ENCODE results near the gene TNRC18. TPM values are rescaled to one million over a fixed set of nuclear protein-coding genes. Genes with fewer than 3 reads are reported as not detected.
"Not testable (repeated sequence)": the region's sequence is repeated elsewhere in the genome, so short reads cannot be mapped to it uniquely, and the experiment has no call there.

The TNRC18 gene
- total RNA-seq, 3 donors from 2014 or later (not counting 1 experiment from before 2014, with no cell fraction given) = 111 to 127 (median 124) TPM

DNA sequence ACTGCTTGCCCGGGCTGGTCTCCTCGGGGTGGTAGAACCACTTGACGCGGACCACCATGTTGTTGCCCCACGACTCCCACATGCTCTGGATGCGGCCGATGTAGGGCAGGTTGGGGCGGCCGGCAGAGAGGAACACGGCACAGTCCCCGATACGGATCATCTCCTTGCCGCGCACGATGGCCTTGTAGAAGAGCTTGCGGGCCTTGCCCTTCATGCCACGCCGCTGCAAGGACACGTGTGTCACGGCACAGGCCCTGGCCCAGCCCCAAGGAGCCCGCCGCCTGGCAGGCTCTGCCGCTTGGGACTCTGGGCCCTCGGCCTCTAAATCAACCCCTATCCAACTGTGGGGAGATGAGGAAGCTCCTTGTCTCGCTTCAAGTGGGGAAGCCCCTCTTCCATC, 114.5 kb downstream of the TNRC18 start:
- TF ChIP-seq, protein P1, sequence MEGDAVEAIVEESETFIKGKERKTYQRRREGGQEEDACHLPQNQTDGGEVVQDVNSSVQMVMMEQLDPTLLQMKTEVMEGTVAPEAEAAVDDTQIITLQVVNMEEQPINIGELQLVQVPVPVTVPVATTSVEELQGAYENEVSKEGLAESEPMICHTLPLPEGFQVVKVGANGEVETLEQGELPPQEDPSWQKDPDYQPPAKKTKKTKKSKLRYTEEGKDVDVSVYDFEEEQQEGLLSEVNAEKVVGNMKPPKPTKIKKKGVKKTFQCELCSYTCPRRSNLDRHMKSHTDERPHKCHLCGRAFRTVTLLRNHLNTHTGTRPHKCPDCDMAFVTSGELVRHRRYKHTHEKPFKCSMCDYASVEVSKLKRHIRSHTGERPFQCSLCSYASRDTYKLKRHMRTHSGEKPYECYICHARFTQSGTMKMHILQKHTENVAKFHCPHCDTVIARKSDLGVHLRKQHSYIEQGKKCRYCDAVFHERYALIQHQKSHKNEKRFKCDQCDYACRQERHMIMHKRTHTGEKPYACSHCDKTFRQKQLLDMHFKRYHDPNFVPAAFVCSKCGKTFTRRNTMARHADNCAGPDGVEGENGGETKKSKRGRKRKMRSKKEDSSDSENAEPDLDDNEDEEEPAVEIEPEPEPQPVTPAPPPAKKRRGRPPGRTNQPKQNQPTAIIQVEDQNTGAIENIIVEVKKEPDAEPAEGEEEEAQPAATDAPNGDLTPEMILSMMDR (IDR thresholded peaks at IDR 0.05) = no peak
- intact Hi-C loops (cut with micrococcal nuclease) = no loop called here
- Histone ChIP-seq H3K27ac (ENCODE audit: low read length) (no peak overlapping the region), H3K4me3 (ENCODE audit: low read length) (no peak overlapping the region), H3K9me3 (ENCODE audit: control insufficient read depth, insufficient read depth, low read length) (no peaks in the 10 kb centered on the region), H3K27me3 (ENCODE audit: control insufficient read depth, insufficient read depth, low read length) (no peaks in the 10 kb centered on the region), H3K4me1 (ENCODE audit: control insufficient read depth, insufficient read depth, low read length) (no peaks in the 10 kb centered on the region), H3K36me3 (ENCODE audit: control insufficient read depth, insufficient read depth, low read length) (peaks cover 22% of the 10 kb centered on the region)
- Mint-ChIP-seq H3K4me1 (peaks cover 0 to 6% of the 10 kb centered on the region in 2 donors), H3K36me3 (no peaks in the 10 kb centered on the region), H3K27me3 (ENCODE audit: low read depth in 2 of 2) (no peaks in the 10 kb centered on the region), H3K4me3 (no peak overlapping the region), H3K9me3 (no peaks in the 10 kb centered on the region), H3K27ac (no peak overlapping the region)
- no peak for DNase-seq
- no peak for ATAC-seq
- WGBS (ENCODE audit: insufficient coverage) = 99% methylated on average over 25 of the region's 25 CpGs

DNA sequence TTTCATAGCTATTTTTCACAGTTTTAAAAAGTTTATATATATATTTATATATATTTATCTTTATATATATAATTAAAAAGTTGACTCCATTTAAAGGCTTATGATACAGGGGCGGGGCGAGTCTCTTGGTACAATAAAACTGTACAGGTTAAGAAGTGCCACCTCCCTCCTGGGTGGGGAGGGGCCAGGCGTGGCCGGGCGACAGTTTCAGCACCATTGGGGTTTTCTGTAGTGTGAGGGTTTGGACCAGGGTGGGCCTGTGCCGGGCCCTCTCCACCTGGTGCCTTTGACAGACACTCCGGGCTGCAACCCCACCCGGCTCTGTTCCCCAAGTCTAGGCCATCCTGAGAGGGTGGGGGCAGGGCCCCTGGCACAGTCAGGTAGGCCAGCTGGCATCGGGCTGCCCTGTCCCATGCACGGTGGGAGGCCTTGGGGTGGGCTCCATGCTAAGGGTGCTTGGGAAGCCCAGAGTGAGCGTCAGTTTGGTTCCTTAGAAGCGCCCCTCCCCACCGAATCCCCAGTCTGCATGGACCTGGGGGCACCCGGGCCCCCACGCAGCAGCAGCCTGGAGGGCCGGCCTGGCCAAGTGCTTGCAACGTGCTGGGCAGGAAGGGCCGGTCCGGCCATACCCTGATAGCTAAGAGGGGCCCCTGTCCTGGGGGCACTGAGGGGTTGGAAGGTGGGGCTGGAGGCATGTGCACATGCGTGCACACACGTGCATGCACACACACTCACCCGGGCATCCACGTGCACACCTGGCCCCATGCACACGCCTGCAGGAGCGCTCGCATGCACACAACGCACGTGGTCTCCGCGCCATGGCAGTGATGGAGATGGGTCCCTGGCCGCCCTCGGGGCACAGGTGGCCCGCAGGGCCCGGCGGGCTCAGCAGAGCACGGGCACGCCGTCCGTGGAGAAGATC, 116.2 kb downstream of the TNRC18 start:
- H3K27me3 Mint-ChIP-seq (ENCODE audit: low read depth in 2 of 2); H3K4me3 ChIP-seq (ENCODE audit: low read length); H3K9me3 Mint-ChIP-seq; H3K4me1 ChIP-seq (ENCODE audit: control insufficient read depth, insufficient read depth, low read length); H3K9me3 ChIP-seq (ENCODE audit: control insufficient read depth, insufficient read depth, low read length); H3K4me1 Mint-ChIP-seq; H3K27ac Mint-ChIP-seq; H3K27ac ChIP-seq (ENCODE audit: low read length); H3K27me3 ChIP-seq (ENCODE audit: control insufficient read depth, insufficient read depth, low read length); intact Hi-C loops (cut with micrococcal nuclease); DNase-seq; H3K36me3 Mint-ChIP-seq; ATAC-seq; H3K4me3 Mint-ChIP-seq: not testable (repeated sequence)
- 96% methylated on average over 38 of the region's 39 CpGs for WGBS (ENCODE audit: insufficient coverage)
- H3K36me3 ChIP-seq (ENCODE audit: control insufficient read depth, insufficient read depth, low read length) = peaks cover 22% of the 10 kb centered on the region

DNA sequence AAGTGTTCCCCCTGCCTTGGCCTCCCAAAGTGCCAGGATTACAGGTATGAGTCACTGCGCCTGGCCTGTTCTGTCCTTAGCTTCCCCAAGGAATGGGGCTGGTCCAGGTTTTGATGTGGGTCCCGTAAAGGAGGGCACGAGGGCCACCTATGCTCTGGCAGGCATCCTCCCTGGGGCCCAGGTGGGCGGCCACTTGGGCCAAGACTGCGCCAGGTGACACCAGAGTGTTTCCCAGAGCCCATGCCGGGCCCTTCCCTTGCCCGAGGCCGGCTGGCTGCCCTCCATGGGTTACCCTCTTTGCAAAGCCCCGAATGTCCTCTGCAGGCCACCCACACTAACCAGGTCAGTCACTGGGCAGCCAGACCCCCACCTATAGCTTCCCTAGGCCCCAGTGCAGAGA, 118.6 kb downstream of the TNRC18 start:
- H3K4me3 Mint-ChIP-seq; H3K9me3 Mint-ChIP-seq; H3K4me3 ChIP-seq (ENCODE audit: low read length); H3K27me3 Mint-ChIP-seq (ENCODE audit: low read depth in 2 of 2); H3K36me3 Mint-ChIP-seq; intact Hi-C loops (cut with micrococcal nuclease); H3K4me1 ChIP-seq (ENCODE audit: control insufficient read depth, insufficient read depth, low read length); H3K9me3 ChIP-seq (ENCODE audit: control insufficient read depth, insufficient read depth, low read length); DNase-seq; ATAC-seq; H3K27me3 ChIP-seq (ENCODE audit: control insufficient read depth, insufficient read depth, low read length); H3K27ac ChIP-seq (ENCODE audit: low read length); H3K27ac Mint-ChIP-seq; H3K4me1 Mint-ChIP-seq: not testable (repeated sequence)
- peaks cover 12% of the 10 kb centered on the region for H3K36me3 ChIP-seq (ENCODE audit: control insufficient read depth, insufficient read depth, low read length)
- 90% methylated on average over 9 of the region's 9 CpGs for WGBS (ENCODE audit: insufficient coverage)

DNA sequence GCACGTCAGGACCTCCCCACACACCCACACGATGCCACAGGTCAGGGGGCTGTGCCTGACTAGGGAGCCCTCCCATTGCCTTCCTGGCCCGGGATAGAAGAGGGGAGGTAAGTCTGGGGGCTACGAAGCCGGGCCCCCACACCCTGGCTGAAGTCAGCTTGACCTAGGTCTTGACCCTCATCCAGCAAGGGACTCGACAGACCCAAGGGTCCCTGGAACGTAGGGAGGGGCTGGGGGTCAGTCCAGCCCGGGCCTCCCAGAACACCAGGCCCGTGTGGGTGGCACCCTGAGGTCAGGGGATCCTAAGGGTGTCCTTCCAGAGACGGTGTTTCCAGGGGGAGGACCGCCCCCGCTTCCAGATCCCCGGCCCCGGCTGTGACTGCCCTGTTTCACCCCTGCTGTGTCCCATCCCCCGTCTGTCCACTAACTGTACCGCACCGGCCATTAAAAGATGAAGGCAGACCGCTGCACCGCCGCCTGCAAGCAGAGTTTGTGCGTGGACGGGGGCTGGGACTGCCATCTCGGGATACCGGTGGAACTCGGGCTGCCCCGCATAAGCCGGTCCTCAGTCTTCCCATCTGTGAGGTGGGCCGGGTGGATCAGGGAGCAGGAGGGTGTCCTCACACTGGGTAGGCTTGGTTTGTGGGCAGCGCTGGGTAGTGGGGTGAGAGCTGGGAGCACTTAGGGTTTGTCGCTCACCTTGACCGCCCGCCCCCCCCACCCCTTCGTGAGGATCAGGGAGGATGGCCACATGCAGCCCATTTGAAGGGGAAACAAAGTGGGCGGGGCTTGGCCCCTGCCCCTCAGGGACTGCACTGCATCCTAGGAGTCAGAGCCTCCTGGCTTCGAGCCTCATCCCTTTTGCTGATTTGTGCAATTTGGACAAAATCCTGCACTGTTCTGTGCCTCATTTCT, 119.8 kb downstream of the TNRC18 start:
- Histone ChIP-seq H3K27me3 (ENCODE audit: control insufficient read depth, insufficient read depth, low read length) (no peaks in the 10 kb centered on the region), H3K4me1 (ENCODE audit: control insufficient read depth, insufficient read depth, low read length) (no peaks in the 10 kb centered on the region), H3K36me3 (ENCODE audit: control insufficient read depth, insufficient read depth, low read length) (peaks cover 9% of the 10 kb centered on the region), H3K9me3 (ENCODE audit: control insufficient read depth, insufficient read depth, low read length) (no peaks in the 10 kb centered on the region), H3K27ac (ENCODE audit: low read length) (no peak overlapping the region), H3K4me3 (ENCODE audit: low read length) (no peak overlapping the region)
- no peak overlapping the region for H3K4me3 Mint-ChIP-seq
- intact Hi-C loops (cut with micrococcal nuclease) = no loop called here
- TF ChIP-seq, protein P1 (IDR thresholded peaks at IDR 0.05) = no peak
- H3K36me3 Mint-ChIP-seq = no peaks in the 10 kb centered on the region
- H3K27ac Mint-ChIP-seq = no peak overlapping the region
- peak in 1 of 3 donors; percentile 11 for ATAC-seq
- H3K9me3 Mint-ChIP-seq = no peaks in the 10 kb centered on the region
- peaks cover 0 to 6% of the 10 kb centered on the region in 2 donors for H3K4me1 Mint-ChIP-seq
- peaks cover 0 to 6% of the 10 kb centered on the region in 2 donors for H3K27me3 Mint-ChIP-seq (ENCODE audit: low read depth in 2 of 2)
- DNase-seq = no peak
- WGBS (ENCODE audit: insufficient coverage) = 81% methylated on average over 33 of the region's 35 CpGs

Measured in natural killer cell (primary cell).